GM18502 (cell line): ENCODE results near the gene TMEM123.
A peak's percentile ranks its signal among the peaks of the same experiment; 100 is the strongest.

Experiments
- ATAC-seq: cut with Tn5 transposase; IDR thresholded peaks from one replicate; pipeline ENCODE4 v1.9.1; 2021; ENCODE audit warnings: mild to moderate bottlenecking; ENCODE audit not compliant: unreplicated experiment, poor library complexity

TMEM123 gene

DNA sequence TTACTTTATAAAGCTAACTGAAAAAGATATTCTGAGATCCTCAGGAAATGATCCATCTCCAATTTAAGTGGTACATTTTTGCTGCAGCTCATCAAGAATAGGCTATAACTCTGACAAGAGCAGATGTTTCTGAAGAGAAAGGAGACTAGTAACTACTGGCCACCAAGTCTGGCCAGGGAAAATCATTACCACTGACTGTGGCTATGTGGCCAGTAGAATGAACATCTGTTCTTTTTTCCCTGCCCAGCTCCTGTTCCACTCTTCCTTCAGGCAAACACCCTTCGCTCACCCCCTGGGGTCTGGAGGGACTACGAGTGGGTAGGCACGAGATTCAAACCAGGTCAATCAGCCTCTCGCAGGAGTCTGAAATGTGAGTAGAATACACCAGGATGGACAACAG, 23.9 kb downstream of the TMEM123 start:
- ATAC-seq: no peak

DNA sequence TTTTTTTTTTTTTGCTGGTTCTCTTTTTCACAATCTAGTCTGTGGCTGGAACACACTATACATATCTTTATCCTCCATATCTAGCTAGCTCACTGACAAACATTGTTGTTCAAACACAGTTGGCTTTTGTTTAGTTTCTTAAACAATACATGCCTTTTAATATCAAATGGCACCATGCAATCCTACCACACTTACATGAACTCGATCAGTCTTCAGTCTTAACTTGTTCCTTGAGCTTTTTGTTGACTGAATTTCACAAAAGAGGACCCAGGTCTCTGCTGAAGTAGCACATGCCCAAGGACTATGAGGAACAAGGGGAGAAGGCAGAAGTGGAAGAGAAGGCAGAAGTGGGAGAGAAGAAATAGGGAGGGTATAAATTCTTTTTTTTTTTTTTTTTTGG, 25.5 kb downstream of the TMEM123 start:
- no peak for ATAC-seq

DNA sequence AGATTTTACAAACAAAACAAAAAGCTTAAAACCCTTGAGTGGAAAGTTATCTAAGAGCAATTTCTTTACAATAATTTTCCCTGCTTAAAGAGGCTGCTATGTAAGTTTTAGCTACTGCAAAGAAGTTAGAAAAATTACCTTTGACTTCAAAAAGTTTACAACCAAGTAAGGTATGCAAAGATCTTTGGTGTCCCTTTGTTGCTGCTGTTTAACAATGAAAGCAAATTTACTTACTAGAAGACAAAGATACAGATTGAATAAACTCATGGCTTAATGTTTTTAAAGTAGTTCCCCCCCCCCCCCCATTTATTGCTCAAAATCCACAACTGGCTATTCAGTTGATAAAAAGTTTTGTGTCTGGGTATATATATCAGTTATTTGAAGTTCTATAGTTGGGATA, 26.0 kb downstream of the TMEM123 start:
- no peak for ATAC-seq

DNA sequence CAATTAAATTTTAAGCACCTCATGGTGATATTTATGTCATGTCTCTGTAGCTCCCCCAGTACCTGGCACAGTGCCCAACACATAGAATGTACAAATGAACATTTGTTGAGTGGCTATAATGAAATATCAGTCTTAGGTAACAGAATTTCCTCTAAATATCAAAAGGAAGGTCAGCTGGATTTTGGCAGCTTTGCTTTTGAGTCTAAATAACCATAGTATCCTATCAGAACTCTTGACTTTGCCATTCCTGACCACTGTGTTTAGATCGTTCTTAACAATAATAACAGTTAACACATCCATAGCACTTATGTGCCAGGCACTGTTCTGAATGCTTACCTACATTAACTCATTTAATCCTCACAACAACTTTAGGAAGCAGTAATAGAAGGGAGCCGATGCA, 26.6 kb downstream of the TMEM123 start:
- no peak for ATAC-seq

DNA sequence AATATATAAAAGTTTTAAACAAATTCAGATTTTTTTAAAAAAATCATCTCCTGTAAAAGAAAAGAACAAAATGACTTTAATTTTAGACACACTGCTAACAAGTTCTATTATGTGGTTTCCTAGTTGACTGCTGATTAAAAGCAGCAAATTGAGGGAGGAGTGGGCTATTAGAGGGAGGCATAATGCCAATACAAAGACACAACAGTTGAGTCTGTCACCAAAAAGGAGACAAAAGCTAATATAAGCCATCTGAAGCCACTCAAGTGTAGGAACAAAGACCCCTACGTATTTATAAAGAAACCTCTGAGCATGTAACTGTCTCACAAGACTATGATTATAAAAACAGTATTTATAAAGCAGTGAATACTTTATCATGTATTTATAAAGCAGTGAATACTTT, 28.6 kb downstream of the TMEM123 start:
- ATAC-seq: no peak

DNA sequence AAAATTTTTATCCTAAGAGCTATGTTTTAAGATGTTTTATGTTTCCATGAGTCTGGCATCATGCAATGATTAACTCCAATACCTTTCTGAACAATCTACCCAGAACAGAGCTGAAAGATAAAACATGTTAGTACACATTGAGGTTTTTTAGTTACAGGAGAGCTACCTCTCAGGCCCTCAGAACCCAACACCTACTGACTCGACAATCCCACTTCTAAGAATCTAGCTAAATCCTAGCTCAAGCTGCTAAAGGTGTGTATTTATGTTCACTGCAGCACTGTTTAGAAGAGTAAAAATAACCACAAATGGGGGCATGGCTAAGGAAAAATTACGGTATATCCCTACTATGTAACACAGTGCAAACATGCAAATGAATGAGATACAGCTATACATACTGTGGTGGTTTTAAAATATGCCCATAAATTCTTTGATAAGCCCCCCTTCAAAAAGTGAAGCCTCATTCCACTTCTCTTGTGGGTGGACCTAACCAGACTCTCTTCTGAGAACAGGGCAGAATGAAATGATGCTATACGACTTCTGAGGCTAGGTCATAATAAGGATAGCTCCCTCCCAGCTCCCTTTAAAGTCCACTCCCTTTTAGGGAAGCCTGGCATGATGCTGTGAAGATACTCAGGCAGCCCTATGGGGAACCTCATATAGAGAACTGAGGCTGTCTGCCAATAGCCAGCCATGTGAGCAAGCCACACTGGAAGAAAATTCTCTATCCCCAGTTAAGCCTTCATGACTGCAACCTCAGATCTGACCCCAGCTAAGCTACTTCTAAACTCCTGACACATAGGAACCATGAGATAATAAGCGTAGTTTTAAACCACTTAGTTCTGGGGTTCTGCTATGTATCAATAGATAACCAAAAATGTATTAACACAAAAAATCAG, 29.5 kb downstream of the TMEM123 start:
- no peak for ATAC-seq

DNA sequence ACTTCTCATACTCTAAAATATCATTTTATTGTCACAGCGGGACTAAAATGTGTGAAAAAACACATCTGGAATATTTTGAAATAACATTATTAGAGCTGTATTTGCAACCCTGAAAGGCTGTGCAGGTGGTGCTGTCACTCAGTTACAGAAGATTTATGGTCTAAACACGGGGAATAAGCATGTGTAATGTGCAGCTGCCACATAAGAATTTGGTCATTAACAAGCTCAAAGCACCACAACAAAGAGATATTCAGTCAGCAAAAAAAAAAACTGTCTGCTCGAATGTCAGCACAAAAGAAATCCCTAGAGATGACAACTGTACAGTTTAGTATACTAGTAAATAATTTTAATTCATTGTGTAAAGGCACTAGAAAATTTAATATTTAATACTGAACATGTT, 31.3 kb downstream of the TMEM123 start:
- ATAC-seq: no peak

DNA sequence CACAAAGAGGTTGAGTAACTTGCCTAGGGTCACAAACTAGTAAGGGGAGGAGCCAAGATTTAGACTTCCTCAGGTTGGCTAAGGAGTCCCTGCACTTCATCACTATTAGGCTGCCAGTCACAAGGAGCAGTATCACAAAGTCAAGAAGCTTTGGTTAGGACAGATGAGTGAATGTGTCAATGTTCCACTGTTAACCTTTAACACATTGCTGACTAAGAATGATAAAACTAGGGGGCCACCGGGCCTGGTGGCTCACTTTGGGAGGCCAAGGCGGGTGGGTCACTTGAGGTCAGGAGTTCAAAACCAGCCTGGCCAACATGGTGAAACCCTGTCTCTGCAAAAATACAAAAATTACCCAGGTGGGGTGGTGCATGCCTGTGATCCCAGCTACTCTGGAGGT, 32.0 kb downstream of the TMEM123 start:
- peak; percentile 66 for ATAC-seq

DNA sequence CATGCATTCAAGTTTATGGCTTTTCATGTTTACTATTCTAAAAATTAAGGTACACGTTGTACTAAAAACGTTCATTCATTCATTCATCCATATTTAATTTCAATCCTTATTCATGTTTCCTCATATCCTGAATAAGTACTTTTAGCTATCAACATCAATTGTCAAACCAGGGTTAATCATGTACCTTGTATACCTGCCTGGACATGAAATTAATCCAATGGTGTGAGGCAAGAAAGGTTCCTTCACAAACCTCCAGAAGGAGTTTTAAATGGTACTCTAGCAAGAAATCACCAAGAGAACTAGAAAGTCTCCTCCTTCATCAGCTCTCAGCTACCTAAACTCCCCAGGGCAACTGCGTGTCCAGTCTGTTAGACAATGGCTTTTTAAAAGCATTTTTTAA, 33.4 kb downstream of the TMEM123 start:
- ATAC-seq: no peak

DNA sequence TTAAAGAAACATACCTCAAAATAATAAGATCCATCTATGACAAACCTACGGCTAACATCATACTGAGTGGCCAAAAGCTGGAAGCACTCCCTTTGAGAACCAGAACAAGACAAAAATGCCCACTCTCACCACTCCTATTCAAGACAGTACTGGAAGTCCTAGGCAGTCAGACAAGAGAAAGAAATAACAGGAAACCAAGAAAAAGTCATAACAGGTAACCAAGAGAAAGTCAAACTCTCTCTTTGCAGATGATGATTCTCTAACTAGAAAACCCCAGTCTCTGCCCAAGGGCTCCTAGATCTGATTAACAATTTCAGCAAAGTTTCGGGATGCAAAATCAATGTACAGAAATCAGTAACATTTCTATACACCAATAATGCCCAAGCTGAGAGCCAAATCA, 35.6 kb downstream of the TMEM123 start:
- ATAC-seq: no peak

DNA sequence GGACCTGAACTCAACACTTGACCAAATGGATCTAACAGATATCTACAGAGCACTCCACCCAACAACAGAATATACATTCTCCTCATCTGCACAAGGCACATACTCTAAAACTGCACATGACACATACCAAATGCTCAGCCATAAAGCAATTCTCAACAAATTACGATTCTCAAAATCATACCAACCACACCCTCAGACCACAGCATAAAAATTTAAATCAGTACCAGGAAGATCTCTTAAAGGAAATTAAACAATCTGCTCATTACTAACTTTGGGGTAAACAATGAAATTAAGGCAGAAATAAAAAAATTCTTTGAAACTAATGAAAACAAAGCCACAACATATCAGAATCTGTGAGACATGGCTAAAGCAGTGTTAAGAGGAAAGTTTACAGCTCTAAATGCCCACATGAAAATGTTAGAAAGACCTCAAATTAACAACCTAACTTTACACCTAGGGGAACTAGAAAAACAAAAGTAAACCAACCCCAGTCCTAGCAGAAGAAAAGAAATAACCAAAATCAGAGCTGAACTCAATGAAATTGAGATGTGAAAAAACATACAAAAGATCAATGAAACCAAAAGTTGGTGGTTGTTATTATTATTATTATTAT, 37.2 kb downstream of the TMEM123 start:
- no peak for ATAC-seq

DNA sequence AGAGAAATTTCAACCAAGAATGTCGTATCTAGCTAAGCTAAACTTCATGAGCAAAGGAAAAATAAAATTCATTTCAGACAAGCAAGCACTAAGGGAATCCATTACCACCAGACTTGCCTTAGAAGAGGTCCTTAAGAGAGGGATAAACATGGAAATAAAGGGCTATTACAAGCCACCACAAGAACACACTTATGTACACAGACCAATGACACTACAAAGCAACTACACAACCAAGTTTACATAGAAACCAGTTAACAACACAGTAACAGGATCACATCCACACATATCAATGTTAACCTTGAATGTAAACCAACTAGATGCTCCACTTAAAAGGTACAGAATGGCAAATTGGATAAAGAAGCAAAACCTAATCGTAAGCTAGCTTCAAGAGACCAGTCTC, 38.0 kb downstream of the TMEM123 start:
- ATAC-seq: no peak

DNA sequence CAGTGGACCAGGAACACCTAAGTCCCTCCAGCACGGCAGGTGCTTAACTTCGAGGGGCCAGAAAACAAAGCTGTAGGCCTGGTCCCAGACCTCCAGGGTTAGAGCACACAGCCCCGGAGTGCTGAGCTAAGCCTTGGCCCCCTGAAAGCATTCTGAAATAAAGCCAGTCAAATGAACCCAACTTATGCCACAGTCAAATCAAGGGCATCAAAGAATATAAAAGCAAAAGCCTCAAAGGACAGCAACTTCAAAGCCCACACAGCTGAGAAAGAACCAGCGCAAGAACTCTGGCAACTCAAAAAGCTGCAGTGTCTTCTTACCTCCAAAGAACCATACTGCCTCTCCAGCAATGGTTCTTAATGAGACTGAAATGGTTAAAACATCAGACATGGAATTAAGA, 39.1 kb downstream of the TMEM123 start:
- ATAC-seq: no peak

DNA sequence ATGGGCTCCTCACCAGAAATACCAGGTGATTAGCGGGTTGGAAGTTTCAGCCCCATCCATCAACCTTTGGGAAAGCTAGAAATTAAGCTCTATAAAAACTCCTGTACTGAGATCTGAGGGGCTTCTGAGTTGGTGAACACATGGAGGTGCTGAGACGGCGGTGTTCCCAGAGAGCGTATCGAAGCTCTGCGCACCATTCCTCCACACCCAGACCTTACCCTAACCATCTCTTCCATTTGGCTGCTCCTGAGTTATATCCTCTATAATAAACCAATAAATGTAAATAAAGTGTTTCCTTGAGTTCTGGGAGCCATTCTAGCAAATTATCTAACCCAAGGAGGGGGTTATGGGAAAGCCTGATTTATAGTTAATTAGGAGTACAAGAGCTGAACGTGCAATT, 41.4 kb downstream of the TMEM123 start:
- ATAC-seq: no peak

DNA sequence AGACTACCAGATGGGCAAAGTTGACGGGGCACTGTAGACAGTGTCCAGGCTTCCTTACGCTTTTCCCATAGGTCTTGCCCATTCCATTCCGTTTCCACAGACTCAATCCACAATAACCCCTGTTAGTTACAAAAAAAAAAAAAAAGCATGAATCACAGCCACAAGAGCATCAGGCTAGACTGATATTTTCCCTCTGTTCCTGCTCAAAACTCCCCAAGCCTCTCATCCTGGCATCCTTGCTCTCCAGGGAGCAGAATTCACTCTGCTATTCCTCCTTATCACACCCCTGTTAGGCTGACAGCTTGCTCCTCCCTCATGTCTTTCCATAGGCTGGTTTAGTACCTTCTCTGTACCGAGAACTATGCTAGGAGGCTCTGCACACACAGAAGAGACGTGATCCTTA, 42.2 kb downstream of the TMEM123 start:
- no peak for ATAC-seq

DNA sequence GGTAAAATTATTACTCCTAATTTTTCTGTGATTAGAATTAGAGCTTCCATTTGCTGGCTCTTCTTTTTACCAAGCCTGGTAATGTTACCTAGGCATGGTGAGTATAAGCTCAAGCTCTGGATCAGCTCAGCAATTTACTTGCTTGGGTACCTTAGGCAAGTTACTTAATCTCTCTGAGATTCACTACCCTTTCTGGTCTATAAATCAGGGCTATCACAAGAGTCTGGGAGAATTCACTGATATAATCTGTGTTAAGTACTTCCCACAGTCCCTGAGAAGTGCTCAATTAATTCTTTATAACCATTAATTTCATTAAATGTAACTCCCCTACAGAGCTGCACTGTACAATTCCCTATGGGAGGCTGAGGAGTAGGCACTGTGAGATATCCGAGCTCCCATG, 44.2 kb downstream of the TMEM123 start:
- ATAC-seq: no peak

DNA sequence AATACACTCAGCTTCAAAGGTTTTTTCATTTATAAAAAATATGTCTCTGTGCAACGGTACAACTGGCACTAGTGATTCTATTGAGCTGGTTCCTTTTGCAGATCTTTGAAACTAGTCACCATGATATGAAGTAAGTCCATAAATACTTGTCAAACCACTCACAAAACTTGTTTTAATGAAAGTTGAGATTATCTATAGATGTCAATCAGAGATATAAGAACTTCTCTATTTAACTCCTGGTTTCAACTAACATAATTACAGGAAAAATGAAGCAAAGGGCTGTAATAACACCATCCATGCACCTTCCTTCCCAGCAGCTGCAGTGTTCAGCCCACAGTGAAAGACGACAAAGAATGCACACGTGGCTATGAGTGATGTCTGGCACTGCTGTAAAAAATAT, 44.7 kb downstream of the TMEM123 start:
- ATAC-seq: no peak

DNA sequence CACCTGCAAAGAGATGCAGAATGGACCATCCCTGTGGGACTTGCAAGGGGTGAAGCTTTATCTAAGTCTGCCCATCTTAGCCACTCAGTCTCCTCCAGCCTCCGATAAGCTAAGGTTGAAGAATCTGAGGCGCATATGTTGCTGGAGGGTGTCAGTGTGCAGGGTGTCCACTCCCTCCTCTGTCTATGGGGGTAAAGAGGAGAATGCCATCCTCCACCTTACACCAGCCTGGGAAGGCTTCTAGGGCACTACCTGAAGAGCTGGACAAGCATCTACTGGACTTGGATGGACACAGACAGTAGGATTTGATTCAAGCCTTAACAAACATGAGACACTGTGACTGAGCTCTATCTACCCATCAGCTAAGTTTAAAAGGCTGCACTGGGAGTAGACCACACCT, 46.5 kb downstream of the TMEM123 start:
- no peak for ATAC-seq

DNA sequence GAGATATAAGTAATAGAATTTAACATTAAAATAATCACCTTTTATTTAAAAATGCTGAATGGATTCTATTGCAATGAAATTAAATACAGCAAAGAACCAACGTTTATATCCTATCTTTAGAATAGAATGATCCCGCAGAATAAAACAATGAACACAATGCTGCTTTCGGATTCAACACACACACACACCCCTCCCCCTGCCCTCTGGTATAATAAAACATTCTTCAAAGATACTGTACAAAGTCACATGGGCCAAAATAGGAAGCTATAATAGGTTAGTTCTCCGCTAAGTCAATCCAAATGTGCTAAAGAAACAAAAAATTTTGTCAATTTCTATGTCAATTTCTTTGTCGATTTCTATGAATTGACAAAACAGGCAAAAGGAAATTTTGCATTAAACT, 47.1 kb downstream of the TMEM123 start:
- no peak for ATAC-seq

DNA sequence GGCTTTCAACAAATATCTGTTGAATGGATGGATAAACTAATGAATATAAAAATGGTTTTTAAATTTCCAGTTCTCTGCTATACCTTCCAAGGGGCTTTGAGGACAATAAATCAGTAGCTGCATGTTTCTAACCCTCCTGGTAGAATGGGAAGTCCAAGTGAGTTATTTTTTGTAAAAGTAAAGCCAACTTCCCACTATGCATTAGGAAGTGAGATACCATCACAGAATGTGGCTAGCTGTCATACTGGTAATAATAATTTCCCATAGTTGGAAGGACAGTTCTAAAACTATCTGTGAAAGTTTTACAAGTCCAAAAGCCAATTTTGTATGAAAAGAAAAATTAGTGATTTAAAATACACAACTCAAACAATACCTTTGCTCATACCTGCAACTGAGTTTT, 50.0 kb downstream of the TMEM123 start:
- no peak for ATAC-seq

DNA sequence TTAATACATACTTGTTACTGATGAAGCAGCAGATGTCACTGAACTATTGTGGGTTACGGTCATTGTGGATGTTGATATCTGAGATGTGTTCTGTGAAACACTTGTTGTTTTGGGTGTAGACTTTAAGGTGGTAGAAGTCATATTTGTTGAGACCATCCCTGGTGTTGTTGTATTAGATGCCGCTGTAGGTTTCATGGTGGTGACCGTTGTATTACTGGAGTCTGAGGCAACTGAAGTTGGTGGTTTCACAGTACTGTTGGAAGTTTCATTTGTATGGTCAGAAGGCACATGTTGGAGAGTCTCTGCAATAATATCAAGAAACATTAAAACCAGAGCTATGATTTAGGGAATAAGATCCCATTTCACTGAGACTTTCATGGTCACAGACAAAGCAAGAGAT, 50.7 kb downstream of the TMEM123 start:
- ATAC-seq: no peak

DNA sequence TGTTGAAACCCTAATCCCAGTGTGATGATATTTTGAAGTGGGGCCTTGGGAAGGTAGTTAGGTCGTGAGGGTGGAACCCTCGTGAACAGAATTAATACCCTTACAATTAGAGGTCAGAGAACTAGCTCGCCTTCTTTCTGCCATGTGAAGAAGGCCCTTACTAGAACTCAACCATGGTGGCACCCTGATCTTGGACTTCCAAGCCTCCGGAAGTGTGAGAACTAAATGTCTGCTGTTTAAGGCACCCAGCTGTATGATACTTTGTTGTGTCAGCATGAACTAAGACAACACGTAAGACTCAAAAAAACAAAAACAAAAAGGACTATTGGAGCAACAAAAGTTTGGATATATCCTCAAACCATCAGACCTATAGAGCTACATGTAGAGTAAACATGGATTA, 52.0 kb downstream of the TMEM123 start:
- no peak for ATAC-seq
